OCI-LY1 (cell line): ENCODE measurements around the gene STAG2.
"Not testable (repeated sequence)": the region's sequence is repeated elsewhere in the genome, so short reads cannot be mapped to it uniquely, and the experiment has no call there.

Experiments used
- H2AFZ ChIP-seq: fragments of 200-600 bp; sonication (generic), shearing (Covaris generic); 2 replicates; pipeline ENCODE4 v1.6.0; 2014; ENCODE audit warnings: antibody characterized with exemption, mild to moderate bottlenecking, low read length
- H3F3A ChIP-seq: fragments of 200-600 bp; sonication (generic), shearing (Covaris generic); 2 replicates; pipeline ENCODE4 v1.6.0; 2014; ENCODE audit warnings: mild to moderate bottlenecking, antibody characterized with exemption, low read length, moderate library complexity; ENCODE audit not compliant: insufficient read depth
- H3K27ac ChIP-seq: fragments of 200-600 bp; sonication (generic); 2 replicates; pipeline ENCODE4 v1.5.1; 2014; ENCODE audit warnings: low read length, mixed run types, mild to moderate bottlenecking, low read depth; ENCODE audit not compliant: poor library complexity, severe bottlenecking
- H3K27me3 ChIP-seq: fragments of 200-600 bp; sonication (generic); 2 replicates; pipeline ENCODE4 v1.6.0; 2014; ENCODE audit warnings: antibody characterized with exemption, mild to moderate bottlenecking, low read length, moderate library complexity; ENCODE audit not compliant: insufficient read depth
- H3K36me3 ChIP-seq: fragments of 200-600 bp; sonication (generic); 2 replicates; pipeline ENCODE4 v1.6.1; 2014; ENCODE audit warnings: mild to moderate bottlenecking, antibody characterized with exemption, low read length, moderate library complexity, mixed read lengths; ENCODE audit not compliant: insufficient read depth
- H3K4me1 ChIP-seq: fragments of 200-600 bp; sonication (generic); 2 replicates; pipeline ENCODE4 v1.5.1; 2014; ENCODE audit warnings: mild to moderate bottlenecking, low read length, moderate library complexity; ENCODE audit not compliant: insufficient read depth, severe bottlenecking
- H3K4me2 ChIP-seq: fragments of 200-600 bp; sonication (generic), shearing (Covaris generic); 2 replicates; pipeline ENCODE4 v1.6.1; 2014; ENCODE audit warnings: low read length
- H3K4me3 ChIP-seq: fragments of 200-600 bp; sonication (generic); 2 replicates; pipeline ENCODE4 v1.5.1; 2014; ENCODE audit warnings: low read length, low read depth, mild to moderate bottlenecking, mixed read lengths; ENCODE audit not compliant: poor library complexity, severe bottlenecking
- H3K79me2 ChIP-seq: fragments of 200-600 bp; shearing (Covaris generic); 2 replicates; pipeline ENCODE4 v1.6.1; 2016; ENCODE audit warnings: mixed run types, low read length, mixed read lengths; ENCODE audit not compliant: insufficient read depth
- H3K9ac ChIP-seq: fragments of 200-600 bp; sonication (generic), shearing (Covaris generic); 2 replicates; pipeline ENCODE4 v1.6.1; 2014; ENCODE audit warnings: mild to moderate bottlenecking, low read length, mixed read lengths
- H3K9me2 ChIP-seq: fragments of 200-600 bp; sonication (generic), shearing (Covaris generic); 2 replicates; pipeline ENCODE4 v1.6.1; 2014; ENCODE audit warnings: low read depth, mild to moderate bottlenecking, low read length, mixed read lengths
- H3K9me3 ChIP-seq: fragments of 200-600 bp; shearing (Covaris generic); 2 replicates; pipeline ENCODE4 v1.6.1; 2014; ENCODE audit warnings: low read length, mixed read lengths
- H4K20me1 ChIP-seq: fragments of 200-600 bp; sonication (generic), shearing (Covaris generic); 2 replicates; pipeline ENCODE4 v1.6.0; 2016; ENCODE audit warnings: mild to moderate bottlenecking, low read length; ENCODE audit not compliant: insufficient read depth
- CTCF ChIP-seq: fragments of 200-600 bp; sonication (generic), shearing (Covaris generic); IDR thresholded peaks from 2 replicates; pipeline ENCODE4 v1.5.1; 2017; ENCODE audit warnings: mild to moderate bottlenecking, antibody characterized with exemption, low read length, moderate library complexity, mixed read lengths
- EZH2 ChIP-seq: fragments of 200-600 bp; sonication (generic), shearing (Covaris generic); IDR thresholded peaks from 2 replicates; pipeline ENCODE4 v1.8.0; 2017; ENCODE audit warnings: borderline replicate concordance, mixed run types, mild to moderate bottlenecking, antibody characterized with exemption, low read length, moderate library complexity, mixed read lengths

The STAG2 gene

GRCh38 chrX:123927845-123928244 is 33.7 kb upstream of the STAG2 start:
- H3K27me3 ChIP-seq, result no peaks in the 10 kb centered on the region
- H3K9ac ChIP-seq, result no peak overlapping the region
- no peak overlapping the region for H3K27ac ChIP-seq
- no peaks in the 10 kb centered on the region for H3F3A ChIP-seq
- no peak overlapping the region for H2AFZ ChIP-seq
- H3K79me2 ChIP-seq, result no peaks in the 10 kb centered on the region
- no peak overlapping the region for H3K4me2 ChIP-seq
- H3K9me3 ChIP-seq, result no peaks in the 10 kb centered on the region
- no peak for TF ChIP-seq CTCF
- no peak for TF ChIP-seq EZH2
- no peaks in the 10 kb centered on the region for H3K36me3 ChIP-seq
- H3K9me2 ChIP-seq, result no peaks in the 10 kb centered on the region
- H3K4me3 ChIP-seq, result no peak overlapping the region
- H4K20me1 ChIP-seq, result no peaks in the 10 kb centered on the region
- no peaks in the 10 kb centered on the region for H3K4me1 ChIP-seq

- not testable (repeated sequence) for H3F3A ChIP-seq, H3K36me3 ChIP-seq, H3K27me3 ChIP-seq, H4K20me1 ChIP-seq, H3K79me2 ChIP-seq, H3K9ac ChIP-seq, H3K4me2 ChIP-seq, H3K27ac ChIP-seq, H2AFZ ChIP-seq, H3K9me3 ChIP-seq, H3K4me3 ChIP-seq, H3K4me1 ChIP-seq, H3K9me2 ChIP-seq
These were observed 29.5 kb upstream of the STAG2 start for GRCh38 chrX:123932055-123932454.

GRCh38 chrX:123943074-123943473 is 18.4 kb upstream of the STAG2 start:
- no peaks in the 10 kb centered on the region for H3K4me1 ChIP-seq
- H2AFZ ChIP-seq, result no peak overlapping the region
- no peaks in the 10 kb centered on the region for H3K79me2 ChIP-seq
- H3F3A ChIP-seq, result no peaks in the 10 kb centered on the region
- no peaks in the 10 kb centered on the region for H3K36me3 ChIP-seq
- H3K27me3 ChIP-seq, result no peaks in the 10 kb centered on the region
- no peak for TF ChIP-seq EZH2
- no peak for TF ChIP-seq CTCF
- no peaks in the 10 kb centered on the region for H4K20me1 ChIP-seq
- no peak overlapping the region for H3K4me3 ChIP-seq
- H3K27ac ChIP-seq, result no peak overlapping the region
- H3K4me2 ChIP-seq, result no peak overlapping the region
- H3K9ac ChIP-seq, result no peak overlapping the region
- H3K9me2 ChIP-seq, result no peaks in the 10 kb centered on the region
- no peaks in the 10 kb centered on the region for H3K9me3 ChIP-seq

GRCh38 chrX:123943488-123943887 is 18.0 kb upstream of the STAG2 start:
- no peak overlapping the region for H3K27ac ChIP-seq
- H4K20me1 ChIP-seq, result no peaks in the 10 kb centered on the region
- no peak overlapping the region for H3K4me2 ChIP-seq
- no peaks in the 10 kb centered on the region for H3K4me1 ChIP-seq
- H3F3A ChIP-seq, result no peaks in the 10 kb centered on the region
- TF ChIP-seq CTCF (no peak), EZH2 (no peak)
- no peaks in the 10 kb centered on the region for H3K9me3 ChIP-seq
- no peak overlapping the region for H2AFZ ChIP-seq
- H3K36me3 ChIP-seq, result no peaks in the 10 kb centered on the region
- no peak overlapping the region for H3K9ac ChIP-seq
- no peak overlapping the region for H3K4me3 ChIP-seq
- H3K9me2 ChIP-seq, result no peaks in the 10 kb centered on the region
- no peaks in the 10 kb centered on the region for H3K79me2 ChIP-seq
- H3K27me3 ChIP-seq, result no peaks in the 10 kb centered on the region
